ENCODE results near the gene ZNF324B.

- no peak for TF ChIP-seq CTCF (IDR thresholded peaks at IDR 0.05; ENCODE audit: insufficient read depth, low read length, poor library complexity, severe bottlenecking)
- no peak for TF ChIP-seq EZH2phosphoT487 (conservative IDR thresholded peaks at IDR 0.05; ENCODE audit: low read length)
Observed at GRCh38 chr19:58476498-58477015, 25.1 kb downstream of the ZNF324B start.

All from SU-DHL-6 (cell line).